Activated CD8-positive, alpha-beta memory T cell treated with anti-CD3 and anti-CD28 coated beads for 1 hour (primary cell): Measurements from ENCODE around the gene BTBD6.

Experiments used
- DNase-seq, 2 donors: peaks; one replicate each; pipeline ENCODE4 v3.0.0-alpha.2; 2020; ENCODE audit warnings: low read depth in 1 of 2; ENCODE audit errors: extremely low read depth in 1 of 2

The BTBD6 gene

GRCh38 chr14:105210266-105211025, 37.9 kb upstream of the BTBD6 start:
- DNase-seq = no peak

GRCh38 chr14:105211086-105211757, 37.1 kb upstream of the BTBD6 start:
- DNase-seq = no peak

DNA sequence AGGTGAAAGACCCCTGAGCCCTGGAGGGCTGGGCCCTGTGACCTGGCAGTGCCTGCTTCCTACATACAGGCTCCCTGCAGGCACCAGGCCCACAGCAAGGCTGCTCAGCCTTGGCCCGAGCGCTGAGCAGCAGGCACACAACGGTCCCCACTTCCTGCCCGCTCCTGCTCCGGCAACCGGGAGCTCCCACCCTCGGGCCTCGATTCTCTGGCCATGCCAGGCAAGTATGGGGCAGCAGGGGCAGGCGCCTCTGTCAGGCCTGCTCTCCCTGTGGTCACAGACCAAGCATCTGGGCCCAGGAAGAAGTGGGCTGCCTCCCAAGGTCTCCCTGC, 36.6 kb upstream of the BTBD6 start:
- DNase-seq = no peak

GRCh38 chr14:105212541-105213300, 35.6 kb upstream of the BTBD6 start:
- no peak for DNase-seq

DNA sequence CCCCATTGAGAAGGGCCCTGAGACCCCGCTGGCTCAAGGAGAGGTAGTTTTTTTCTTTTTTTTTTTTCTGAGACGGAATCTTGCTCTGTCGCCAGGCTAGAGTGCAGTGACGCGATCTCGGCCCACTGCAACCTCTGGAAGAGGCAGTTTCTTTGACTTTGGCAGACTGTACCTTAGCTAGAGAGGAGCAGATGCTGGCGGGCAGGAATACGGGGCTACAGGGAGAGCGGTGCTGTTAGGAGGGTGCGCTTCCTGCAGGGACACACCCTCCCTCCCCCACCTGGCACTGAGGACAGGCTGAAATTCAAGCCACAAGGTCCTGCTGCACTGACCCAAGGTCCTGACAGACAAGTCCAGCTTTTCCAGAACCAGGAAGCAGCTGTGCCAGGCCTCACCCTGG, 35.0 kb upstream of the BTBD6 start:
- no peak for DNase-seq

GRCh38 chr14:105214324-105214915, 33.9 kb upstream of the BTBD6 start:
- DNase-seq = no peak

GRCh38 chr14:105215602-105216001, 32.7 kb upstream of the BTBD6 start:
- no peak for DNase-seq

DNA sequence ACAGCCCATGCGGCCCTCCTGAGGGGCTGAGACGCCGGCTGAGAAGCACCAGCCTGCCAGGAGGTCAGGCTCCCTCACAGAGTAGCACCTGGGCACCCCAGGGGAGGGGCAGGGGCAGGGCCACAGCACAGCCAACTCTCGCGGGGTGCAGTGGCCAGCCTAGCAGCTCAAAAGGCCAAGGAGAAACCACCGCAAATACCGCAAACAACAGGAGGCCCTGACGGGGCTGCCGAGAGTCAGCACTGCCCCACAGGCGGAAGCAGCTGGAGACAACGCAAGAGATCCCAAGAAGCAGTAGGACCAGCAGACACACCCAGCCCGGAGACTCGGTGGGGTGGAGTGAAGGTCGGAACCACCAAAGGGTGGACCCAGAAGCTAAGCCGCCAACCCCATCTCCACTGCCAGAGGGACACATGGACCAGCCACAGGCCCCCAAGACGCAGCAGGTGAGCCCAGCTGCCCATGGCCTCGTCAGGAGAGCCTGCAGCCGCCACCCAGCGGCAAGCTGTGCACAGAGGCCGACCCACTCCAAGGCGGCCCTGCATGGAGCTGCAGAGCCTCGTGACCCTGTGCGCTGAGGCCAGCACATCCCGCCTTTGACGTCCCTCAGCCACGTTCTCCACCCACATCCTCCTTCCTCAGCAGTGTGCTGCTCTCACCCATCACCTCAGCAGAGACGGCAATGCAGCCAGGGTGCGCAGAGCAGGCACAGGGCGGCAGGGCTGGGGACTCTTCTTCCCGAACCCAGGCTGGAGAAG, 31.7 kb upstream of the BTBD6 start:
- no peak for DNase-seq

- DNase-seq = no peak
Measured at GRCh38 chr14:105217774-105218173, 30.6 kb upstream of the BTBD6 start.

DNA sequence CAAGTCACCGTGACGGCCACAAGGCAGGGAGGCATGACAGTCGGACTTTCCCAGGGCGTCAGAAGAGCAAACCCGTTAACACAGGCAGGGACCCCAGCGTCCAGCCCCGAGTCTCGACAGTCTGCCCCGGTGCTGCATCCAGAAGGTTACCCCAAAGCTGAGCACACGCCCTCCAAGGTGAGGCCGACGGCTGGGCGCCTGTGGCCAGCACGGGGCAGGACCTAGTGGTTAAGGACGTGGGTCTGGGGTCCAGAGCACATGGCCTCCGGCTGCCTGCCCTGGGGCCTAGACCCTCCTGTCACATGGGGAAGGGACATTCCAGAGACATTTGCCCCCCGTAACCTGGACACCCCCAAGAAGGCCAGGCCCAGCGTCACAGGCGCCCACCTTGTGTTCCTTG, 29.7 kb upstream of the BTBD6 start:
- DNase-seq = no peak

GRCh38 chr14:105219043-105219612, 29.2 kb upstream of the BTBD6 start:
- no peak for DNase-seq

GRCh38 chr14:105219753-105220152, 28.6 kb upstream of the BTBD6 start:
- DNase-seq = no peak

DNA sequence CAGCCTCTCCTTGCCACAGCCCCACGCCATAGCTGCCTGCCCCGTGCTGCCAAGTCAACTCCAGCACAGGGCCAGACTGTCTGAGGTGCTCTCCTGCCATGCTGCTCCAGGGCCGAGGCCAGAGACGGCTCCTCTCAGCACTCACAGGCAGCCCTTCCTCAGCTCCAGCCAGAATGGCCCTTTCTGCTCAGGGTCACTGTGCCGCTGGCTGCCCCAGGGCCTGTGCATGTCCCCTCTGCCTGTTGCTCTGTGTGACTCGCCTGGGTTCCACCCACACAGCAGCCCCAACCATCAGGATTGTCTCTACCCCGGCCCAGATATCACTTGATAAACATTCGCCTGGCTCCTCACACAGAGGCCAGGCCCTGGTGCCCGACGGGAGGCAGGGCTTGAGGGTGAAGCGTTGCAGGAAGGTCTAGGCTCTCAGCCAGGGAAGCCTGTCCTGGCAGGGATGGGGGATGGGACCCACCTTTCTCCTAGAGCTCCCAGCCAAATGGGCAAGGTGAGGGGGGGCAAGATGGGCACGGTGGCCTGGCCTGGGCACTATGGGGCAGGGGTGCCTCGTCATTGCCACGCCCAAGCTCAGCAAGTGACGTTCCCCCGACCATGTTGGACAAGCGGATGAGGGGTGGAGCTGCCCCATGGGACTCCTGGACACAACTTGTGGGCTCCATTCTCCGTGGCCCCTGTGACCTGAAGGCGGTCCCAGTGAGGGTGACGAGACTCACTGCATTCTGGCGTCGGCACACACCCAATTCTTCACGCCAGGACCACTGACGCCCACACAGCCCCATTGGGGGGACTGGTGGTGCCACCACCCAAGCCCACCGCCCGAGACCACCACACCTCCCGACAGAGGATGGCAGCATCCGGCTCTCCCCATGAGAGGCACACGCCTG, 27.4 kb upstream of the BTBD6 start:
- no peak for DNase-seq

GRCh38 chr14:105221598-105222178, 26.6 kb upstream of the BTBD6 start:
- DNase-seq = no peak

DNA sequence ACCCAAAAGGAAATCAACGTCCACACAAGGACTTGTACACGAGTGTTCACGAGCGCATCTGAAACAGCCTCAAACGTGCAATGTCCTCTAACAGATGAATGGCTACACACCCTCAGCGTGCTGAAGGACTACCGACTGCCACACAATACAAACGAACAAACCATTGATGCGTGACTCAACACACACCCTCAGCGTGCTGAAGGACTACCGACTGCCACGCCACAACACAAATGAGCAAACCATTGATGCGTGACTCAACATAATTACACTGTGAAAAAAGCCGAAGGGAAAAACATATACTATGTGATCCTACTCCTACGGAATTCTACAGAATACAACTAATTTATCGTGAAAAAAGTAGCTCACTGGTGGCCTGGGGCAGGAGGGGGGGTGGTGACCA, 25.1 kb upstream of the BTBD6 start:
- no peak for DNase-seq

DNA sequence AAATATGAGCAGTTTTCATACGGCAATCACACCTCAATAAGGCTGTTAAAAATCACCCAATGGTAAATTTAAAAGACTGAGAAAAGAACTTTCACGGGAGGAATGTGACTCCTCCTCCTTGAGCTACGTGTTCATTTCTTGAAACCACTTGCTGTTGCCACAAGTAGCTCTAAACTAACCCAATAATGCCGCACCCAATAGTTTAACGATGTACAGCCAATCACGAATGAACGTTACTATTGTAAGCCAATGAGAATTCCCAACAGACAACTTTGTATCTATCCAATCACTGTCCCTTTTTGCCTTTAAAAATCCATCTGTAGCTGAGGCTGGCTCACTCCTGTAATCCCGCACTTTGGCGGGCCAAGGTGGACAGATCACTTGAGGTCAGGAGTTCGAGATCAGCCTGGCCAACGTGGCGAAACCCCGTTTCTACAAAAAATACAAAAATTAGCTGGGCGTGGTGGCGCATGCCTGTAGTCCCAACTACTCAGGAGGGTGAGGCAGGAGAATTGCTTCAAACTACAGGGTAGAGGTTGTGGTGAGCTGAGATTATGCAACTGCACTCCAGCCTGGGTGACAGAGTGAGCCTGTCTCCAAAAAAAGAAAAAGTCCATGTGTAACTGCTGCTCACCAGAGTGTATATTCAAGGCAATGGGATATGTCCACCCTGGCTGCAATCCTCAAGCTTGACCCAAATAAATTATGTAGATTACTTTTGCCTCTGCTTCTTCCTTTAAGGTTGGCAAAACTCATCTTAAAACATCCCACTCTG, 24.4 kb upstream of the BTBD6 start:
- no peak for DNase-seq

- no peak for DNase-seq
Measured at GRCh38 chr14:105224845-105225570, 23.3 kb upstream of the BTBD6 start.

DNA sequence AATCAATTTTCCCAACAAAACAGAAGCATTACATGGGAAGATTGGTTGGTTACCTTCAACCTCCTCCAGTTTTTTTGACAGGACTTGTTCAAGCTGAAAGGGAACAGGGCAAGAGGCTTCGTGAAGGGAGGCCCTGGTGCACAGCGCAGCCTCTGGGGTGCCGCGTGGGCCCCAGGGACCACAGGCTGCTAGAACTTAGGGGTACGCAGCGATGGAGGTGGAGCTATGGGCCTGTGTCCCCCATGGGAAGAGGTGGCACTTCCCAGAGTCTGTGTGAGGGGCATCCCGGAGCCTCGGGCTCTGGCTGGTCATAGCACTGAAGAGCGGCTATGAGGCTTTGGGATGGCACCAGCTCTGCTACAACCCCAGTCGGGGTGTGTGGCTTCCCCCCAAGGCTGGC, 22.1 kb upstream of the BTBD6 start:
- no peak for DNase-seq
